ENCODE data around the gene ZNF362. TPM values are rescaled to one million over a fixed set of nuclear protein-coding genes. Genes with fewer than 3 reads are reported as not detected.

Gene ZNF362
- total RNA-seq, 2 donors from 2014 or later = 8.9 to 9.8 TPM

DNA sequence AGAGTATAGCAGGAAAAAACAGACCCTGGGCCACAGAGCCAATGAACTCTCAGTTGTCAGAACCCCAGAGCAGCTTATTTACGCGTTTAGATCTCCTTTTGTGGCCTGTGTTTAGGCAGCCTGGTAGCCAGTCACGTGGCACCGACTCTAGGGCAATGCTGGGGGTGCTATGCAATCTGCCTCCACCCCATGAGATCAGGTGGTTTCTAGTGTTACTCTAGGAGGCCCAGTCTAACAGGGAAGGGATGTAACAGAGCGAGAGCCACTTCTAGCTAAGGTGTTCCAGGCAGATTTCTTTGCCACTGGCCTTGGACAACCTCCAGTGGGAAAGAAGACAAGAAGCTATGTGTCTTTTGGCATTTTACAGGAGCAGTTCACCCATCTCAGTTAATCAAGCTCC lies 76.6 kb downstream of the ZNF362 start:
- peaks cover 5% of the 10 kb centered on the region for H3K4me1 ChIP-seq
- H3K4me3 ChIP-seq = no peak overlapping the region
- H3K9ac ChIP-seq (ENCODE audit: low read depth in 2 of 2, low read length in 2 of 2) = no peak overlapping the region

DNA sequence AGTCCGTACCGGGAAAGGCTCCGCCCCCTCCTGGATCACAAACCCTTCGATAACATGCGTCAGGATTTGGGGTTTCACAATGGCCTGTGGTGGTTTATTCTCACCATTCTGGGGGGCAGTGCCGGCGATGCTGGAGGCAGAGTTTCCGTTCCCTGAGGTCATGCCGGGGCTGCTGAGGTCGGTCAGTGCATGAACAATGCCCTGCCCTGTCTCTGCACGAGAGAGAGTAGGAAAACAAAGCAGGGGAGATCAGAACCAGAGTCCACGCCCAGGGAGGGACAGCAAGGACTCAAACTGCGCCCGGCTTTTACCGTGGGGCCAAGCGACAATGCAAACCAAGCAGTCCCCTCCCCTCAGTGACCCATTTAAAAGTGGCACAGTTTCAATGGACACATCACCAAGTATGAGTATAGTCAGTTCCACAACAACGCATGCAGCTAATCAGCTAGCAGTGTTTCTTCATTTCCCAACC lies 77.8 kb downstream of the ZNF362 start:
- Histone ChIP-seq H3K4me3 (no peak overlapping the region), H3K27me3 (no peaks in the 10 kb centered on the region), H3K36me3 (peaks cover 13% of the 10 kb centered on the region), H3K4me1 (peaks cover 5% of the 10 kb centered on the region), H3K27ac (peak overlapping the region; percentile 11), H3K9ac (ENCODE audit: low read depth in 2 of 2, low read length in 2 of 2) (peak overlapping the region in 1 of 2 donors; percentile 29), H3K9me3 (no peaks in the 10 kb centered on the region)
- no peak for DNase-seq
- TF ChIP-seq, protein P1, sequence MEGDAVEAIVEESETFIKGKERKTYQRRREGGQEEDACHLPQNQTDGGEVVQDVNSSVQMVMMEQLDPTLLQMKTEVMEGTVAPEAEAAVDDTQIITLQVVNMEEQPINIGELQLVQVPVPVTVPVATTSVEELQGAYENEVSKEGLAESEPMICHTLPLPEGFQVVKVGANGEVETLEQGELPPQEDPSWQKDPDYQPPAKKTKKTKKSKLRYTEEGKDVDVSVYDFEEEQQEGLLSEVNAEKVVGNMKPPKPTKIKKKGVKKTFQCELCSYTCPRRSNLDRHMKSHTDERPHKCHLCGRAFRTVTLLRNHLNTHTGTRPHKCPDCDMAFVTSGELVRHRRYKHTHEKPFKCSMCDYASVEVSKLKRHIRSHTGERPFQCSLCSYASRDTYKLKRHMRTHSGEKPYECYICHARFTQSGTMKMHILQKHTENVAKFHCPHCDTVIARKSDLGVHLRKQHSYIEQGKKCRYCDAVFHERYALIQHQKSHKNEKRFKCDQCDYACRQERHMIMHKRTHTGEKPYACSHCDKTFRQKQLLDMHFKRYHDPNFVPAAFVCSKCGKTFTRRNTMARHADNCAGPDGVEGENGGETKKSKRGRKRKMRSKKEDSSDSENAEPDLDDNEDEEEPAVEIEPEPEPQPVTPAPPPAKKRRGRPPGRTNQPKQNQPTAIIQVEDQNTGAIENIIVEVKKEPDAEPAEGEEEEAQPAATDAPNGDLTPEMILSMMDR (IDR thresholded peaks at IDR 0.05) = no peak
- intact Hi-C loops (cut with DNase I) = no loop called here

More for the DNA sequence above, 76.6 kb downstream of the ZNF362 start:
- DNase-seq = no peak
- Histone ChIP-seq H3K9me3 (no peaks in the 10 kb centered on the region), H3K36me3 (peaks cover 13% of the 10 kb centered on the region), H3K27ac (no peak overlapping the region), H3K27me3 (no peaks in the 10 kb centered on the region)
- intact Hi-C loops (cut with DNase I) = no loop called here
- TF ChIP-seq, protein P1 (IDR thresholded peaks at IDR 0.05) = no peak

DNA sequence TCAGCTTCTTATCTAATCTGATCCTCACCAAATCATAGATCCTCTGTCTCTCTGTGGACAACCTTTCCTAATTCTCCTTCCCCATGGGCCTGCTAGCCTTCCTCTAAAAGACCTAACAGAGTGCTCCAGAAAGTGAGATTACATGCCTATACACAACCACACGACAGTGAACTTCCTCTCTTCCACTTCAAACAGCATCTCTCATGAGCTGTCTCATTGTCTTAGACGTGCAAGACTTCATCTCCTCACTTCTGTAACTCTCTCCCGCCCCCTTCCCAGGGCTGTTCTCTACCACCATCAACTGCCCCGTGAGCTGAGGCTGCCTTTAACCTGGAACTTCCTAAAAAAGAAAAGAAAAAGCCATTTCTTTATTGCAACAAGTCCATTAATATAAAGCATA lies 78.7 kb downstream of the ZNF362 start:
- peaks cover 7% of the 10 kb centered on the region for H3K36me3 ChIP-seq
- H3K27me3 ChIP-seq = no peaks in the 10 kb centered on the region
- H3K4me3 ChIP-seq = no peak overlapping the region
- H3K9me3 ChIP-seq = no peaks in the 10 kb centered on the region
- H3K9ac ChIP-seq (ENCODE audit: low read depth in 2 of 2, low read length in 2 of 2) = peak overlapping the region in 1 of 2 donors; percentile 29
- peaks cover 9% of the 10 kb centered on the region for H3K4me1 ChIP-seq
- intact Hi-C loops (cut with DNase I) = no loop called here
- peak overlapping the region; percentile 11 for H3K27ac ChIP-seq
- TF ChIP-seq, protein P1 (IDR thresholded peaks at IDR 0.05) = no peak
- no peak for DNase-seq

DNA sequence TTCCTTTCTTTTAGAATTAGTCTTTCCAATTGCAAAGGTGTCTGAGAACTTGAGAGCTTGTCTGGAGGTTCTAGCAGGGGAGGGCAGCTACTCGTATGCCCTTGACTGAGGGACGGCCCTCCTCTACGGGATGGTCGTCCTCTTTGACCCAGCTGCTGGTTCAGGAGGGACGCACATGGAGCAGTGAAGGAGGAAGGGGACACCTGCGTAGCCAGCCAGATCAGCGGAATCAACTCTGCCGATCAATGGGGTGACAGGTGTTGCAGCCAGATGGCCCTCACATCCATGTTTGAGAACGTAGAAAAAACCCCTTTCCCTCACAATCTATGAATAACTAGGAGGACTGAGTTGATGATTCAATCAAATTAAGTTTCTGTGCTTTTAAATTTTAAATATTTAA lies 80.3 kb downstream of the ZNF362 start:
- TF ChIP-seq, protein P1 (IDR thresholded peaks at IDR 0.05) = no peak
- peaks cover 12% of the 10 kb centered on the region for H3K4me1 ChIP-seq
- no peak for DNase-seq
- H3K36me3 ChIP-seq = no peaks in the 10 kb centered on the region
- no peaks in the 10 kb centered on the region for H3K27me3 ChIP-seq
- no peak overlapping the region for H3K27ac ChIP-seq
- intact Hi-C loops (cut with DNase I) = no loop called here
- no peak overlapping the region for H3K9ac ChIP-seq (ENCODE audit: low read depth in 2 of 2, low read length in 2 of 2)
- H3K4me3 ChIP-seq = no peak overlapping the region
- no peaks in the 10 kb centered on the region for H3K9me3 ChIP-seq

DNA sequence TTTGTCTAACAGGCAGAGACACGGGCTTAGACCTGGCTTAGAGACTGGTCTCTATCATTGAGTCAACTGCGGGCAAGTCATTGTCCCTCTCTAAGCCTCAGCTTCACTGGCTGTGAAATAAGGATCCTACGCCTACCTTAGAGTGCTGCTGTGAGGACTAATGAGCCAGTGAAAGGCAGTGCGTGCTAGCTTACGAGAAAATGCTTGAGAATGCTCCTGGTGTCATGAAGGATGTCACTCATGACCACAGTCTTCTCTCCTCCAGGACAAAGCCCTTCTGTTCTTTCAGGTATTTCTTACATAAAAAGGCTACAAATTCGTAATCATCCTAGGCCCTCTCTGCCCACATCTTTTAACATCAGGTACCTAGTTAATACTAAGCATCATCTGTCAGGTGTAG lies 81.1 kb downstream of the ZNF362 start:
- Histone ChIP-seq H3K27ac (no peak overlapping the region), H3K9ac (ENCODE audit: low read depth in 2 of 2, low read length in 2 of 2) (no peak overlapping the region), H3K27me3 (no peaks in the 10 kb centered on the region), H3K4me1 (peaks cover 20% of the 10 kb centered on the region), H3K36me3 (no peaks in the 10 kb centered on the region), H3K9me3 (no peaks in the 10 kb centered on the region), H3K4me3 (no peak overlapping the region)
- no peak for DNase-seq
- intact Hi-C loops (cut with DNase I) = no loop called here
- TF ChIP-seq, protein P1 (IDR thresholded peaks at IDR 0.05) = no peak

Measured in colonic mucosa (tissue), 4 donors.